ENCODE data around the gene SYNE4. TPM values are rescaled to one million over a fixed set of nuclear protein-coding genes. Genes with fewer than 3 reads are reported as not detected.

The SYNE4 gene
- total and polyA plus RNA-seq, 9 of the 15 experiments (the other 6 are each of a cell fraction or from before 2014, with no cell fraction given), result 0.03 to 0.65 (median 0.29) TPM

- CTCF ChIA-PET (ENCODE audit: low intra/inter-chr PET ratio), result no interaction called here
- no peaks in the 10 kb centered on the region for H3K79me2 ChIP-seq (ENCODE audit: control insufficient read depth, insufficient read depth, low read length)
- peak; percentile 82 for FAIRE-seq
- no peak overlapping the region for H2AFZ ChIP-seq (ENCODE audit: low read depth, low read length)
- peak; percentile 78 for ATAC-seq
- intact Hi-C loops (cut with micrococcal nuclease) (no loop called here), in situ Hi-C loops (cut with MboI) (no loop called here)
- H3K27ac ChIP-seq (ENCODE audit: extremely low read depth, low read depth, low read length), result no peak overlapping the region
- no peak overlapping the region for H3K9ac ChIP-seq (ENCODE audit: insufficient read depth in 1 of 2, low read depth in 2 of 2, low read length in 2 of 2)
- no TSS peak for BruUV-seq (replicated peaks)
- H4K20me1 ChIP-seq (replicated peaks; ENCODE audit: control insufficient read depth, insufficient read depth, low read length), result no peaks in the 10 kb centered on the region
- WGBS (ENCODE audit: insufficient coverage, low coverage, missing lambda C conversion rate), result 1% methylated on average over 9 of the region's 9 CpGs
- peaks cover 23 to 41% of the 10 kb centered on the region in 2 experiments; a peak in 3 of 5 replicates for H3K27me3 ChIP-seq (ENCODE audit: control insufficient read depth in 2 of 2, insufficient read depth in 2 of 2, low read length in 2 of 2)
- DNase-seq (ENCODE audit: extremely low read depth in 1 of 4, low spot score in 3 of 4), result peak; percentile 47 to 57 (median 54)
- POLR2A ChIA-PET, result no interaction called here
- peaks cover 0 to 14% of the 10 kb centered on the region in 2 experiments; a peak in 2 of 5 replicates for H3K4me1 ChIP-seq (replicated peaks in 1 of 2; ENCODE audit: control insufficient read depth in 2 of 2, insufficient read depth in 2 of 2, low read length in 2 of 2)
- H3K4me3 ChIP-seq, result no peak overlapping the region
- no peaks in the 10 kb centered on the region for H3K9me3 ChIP-seq (replicated peaks; ENCODE audit: control insufficient read depth, insufficient read depth, low read depth, low read length)
- H3K9me1 ChIP-seq (ENCODE audit: control insufficient read depth, insufficient read depth, low read length), result no peaks in the 10 kb centered on the region
- H3K4me2 ChIP-seq (ENCODE audit: insufficient read depth, low read length), result no peak overlapping the region
- H3K36me3 ChIP-seq (ENCODE audit: control insufficient read depth, insufficient read depth, low read length), result no peaks in the 10 kb centered on the region
- TF ChIP-seq MYC (IDR thresholded peaks at IDR 0.05; ENCODE audit: low read depth, low read length) (no peak), MYC (CRISPR knock-in tag; IDR thresholded peaks at IDR 0.05; ENCODE audit: borderline replicate concordance, low read depth) (no peak), ELF2 (CRISPR knock-in tag; IDR thresholded peaks at IDR 0.05) (no peak), ZBTB33 (CRISPR knock-in tag; IDR thresholded peaks at IDR 0.05) (0 out of 2 replicates have a peak, but pooled peaks have one; percentile 20), THRB (CRISPR knock-in tag; conservative IDR thresholded peaks at IDR 0.05) (no peak), DLX4 (CRISPR knock-in tag; IDR thresholded peaks at IDR 0.05) (no peak), ZNF644 (tag; IDR thresholded peaks at IDR 0.05; ENCODE audit: low read depth) (peak; percentile 55; the same call in 1 of the 2 replicates), TFAP4 (CRISPR knock-in tag; IDR thresholded peaks at IDR 0.05; ENCODE audit: borderline replicate concordance) (peak; percentile 42; the same call in 1 of the 2 replicates), TCF15 (CRISPR knock-in tag; IDR thresholded peaks at IDR 0.05) (no peak), ZNF592 (IDR thresholded peaks at IDR 0.05) (no peak), SMAD4 (CRISPR knock-in tag; conservative IDR thresholded peaks at IDR 0.05) (no peak)
These were observed 45.1 kb downstream of the SYNE4 start for GRCh38 chr19:35963514-35963913.

Measured in K562 (cell line).